Transverse colon (tissue), 4 donors: ENCODE data around the gene USP48. TPM values are rescaled to one million over a fixed set of nuclear protein-coding genes. Genes with fewer than 3 reads are reported as not detected.
A peak's percentile ranks its signal among the peaks of the same experiment; 100 is the strongest.

Experiments
- DNase-seq: peaks from one replicate; pipeline ENCODE4 v3.0.0-alpha.2; 2019
- H3K27ac ChIP-seq, 4 donors: fragments of 200-600 bp; sonication (generic); 2 replicates each; pipeline ENCODE4 v1.5.1; 2016 to 2018; ENCODE audit warnings: inconsistent platforms in 4 of 4
- H3K27me3 ChIP-seq: fragments of 200-600 bp; sonication (generic); 2 replicates; pipeline ENCODE4 v1.5.1; 2017; ENCODE audit warnings: inconsistent platforms
- H3K36me3 ChIP-seq, 4 donors: fragments of 200-600 bp; sonication (generic); 2 replicates each; pipeline ENCODE4 v1.5.1; 2017 to 2019; ENCODE audit warnings: inconsistent platforms in 4 of 4
- H3K4me1 ChIP-seq, 4 donors: fragments of 200-600 bp; sonication (generic); 2 replicates each; pipeline ENCODE4 v1.5.1; 2017 to 2020; ENCODE audit warnings: inconsistent platforms in 4 of 4
- H3K4me3 ChIP-seq, 4 donors: fragments of 200-600 bp; sonication (generic); 1 replicate in 1 of 4; 2 replicates in 3 of 4; pipeline versions ENCODE4 v1.5.1 to v1.6.1; 2017 to 2019; ENCODE audit warnings: inconsistent platforms in 4 of 4
- H3K9me3 ChIP-seq, 2 donors: fragments of 200-600 bp; sonication (generic); 2 replicates each; pipeline ENCODE4 v1.5.1; 2017 to 2019; ENCODE audit warnings: inconsistent platforms in 2 of 2
- EP300 ChIP-seq: sonication (generic); formaldehyde crosslinking; IDR thresholded peaks from one replicate; pipeline ENCODE4 v1.6.1; 2017; ENCODE audit warnings: antibody characterized with exemption, low read depth
- POLR2A ChIP-seq: fragments of 450-650 bp; IDR thresholded peaks from one replicate; pipeline ENCODE4 v1.6.1; 2016; ENCODE audit warnings: antibody characterized with exemption, mild to moderate bottlenecking, moderate library complexity
- POLR2AphosphoS5 ChIP-seq, 3 donors: sonication (generic); formaldehyde crosslinking; IDR thresholded peaks; one replicate each; pipeline ENCODE4 v1.6.1; 2016; ENCODE audit warnings: antibody characterized with exemption in 3 of 3
- WGBS, 2 donors: methylation state at CpG; one replicate each; pipeline ENCODE4 v1.1.5; 2018; ENCODE audit warnings: low coverage in 1 of 2; 5-methylcytosine and 5-hydroxymethylcytosine counted together
- in situ Hi-C, 4 donors: fragments of 200-750 bp; cut with MboI; loops; one replicate each; pipeline versions ENCODE4 v1.15.0 to v1.15.1; 2017; ENCODE audit warnings: low sequenced_read_pairs in 3 of 4, low pct_ligation_motif_present in 1 of 4, low pct_unique_long_range_greater_than_20kb in 1 of 4
- intact Hi-C: fragments of 100-400 bp; cut with DNase I; formaldehyde crosslinking; loops from one replicate; pipeline ENCODE4 v1.15.1; 2023; ENCODE audit warnings: low total_unique reads
- total RNA-seq, 4 donors: library from RNA; depleted of rRNA; stranded (reverse); fragments of >200 nt; gene quantifications; one replicate each; pipeline ENCODE4 v1.1.0, GENCODE V29; 2016
- TF ChIP-seq, protein P1 (sequence below), 5 experiments: fragments of 200-600 bp in 3 of 5; fragments of 450-650 bp in 2 of 5; sonication (generic) in 3 of 5; IDR thresholded peaks; 1 replicate in 2 of 5; 2 replicates in 3 of 5; pipeline ENCODE4 v1.5.1; 2016 to 2017; ENCODE audit warnings: antibody characterized with exemption in 5 of 5, inconsistent platforms in 3 of 5, mild to moderate bottlenecking in 2 of 5, moderate library complexity in 1 of 5

USP48 gene
- total RNA-seq, 4 donors from 2014 or later = 48.4 to 87.3 (median 51.4) TPM

DNA sequence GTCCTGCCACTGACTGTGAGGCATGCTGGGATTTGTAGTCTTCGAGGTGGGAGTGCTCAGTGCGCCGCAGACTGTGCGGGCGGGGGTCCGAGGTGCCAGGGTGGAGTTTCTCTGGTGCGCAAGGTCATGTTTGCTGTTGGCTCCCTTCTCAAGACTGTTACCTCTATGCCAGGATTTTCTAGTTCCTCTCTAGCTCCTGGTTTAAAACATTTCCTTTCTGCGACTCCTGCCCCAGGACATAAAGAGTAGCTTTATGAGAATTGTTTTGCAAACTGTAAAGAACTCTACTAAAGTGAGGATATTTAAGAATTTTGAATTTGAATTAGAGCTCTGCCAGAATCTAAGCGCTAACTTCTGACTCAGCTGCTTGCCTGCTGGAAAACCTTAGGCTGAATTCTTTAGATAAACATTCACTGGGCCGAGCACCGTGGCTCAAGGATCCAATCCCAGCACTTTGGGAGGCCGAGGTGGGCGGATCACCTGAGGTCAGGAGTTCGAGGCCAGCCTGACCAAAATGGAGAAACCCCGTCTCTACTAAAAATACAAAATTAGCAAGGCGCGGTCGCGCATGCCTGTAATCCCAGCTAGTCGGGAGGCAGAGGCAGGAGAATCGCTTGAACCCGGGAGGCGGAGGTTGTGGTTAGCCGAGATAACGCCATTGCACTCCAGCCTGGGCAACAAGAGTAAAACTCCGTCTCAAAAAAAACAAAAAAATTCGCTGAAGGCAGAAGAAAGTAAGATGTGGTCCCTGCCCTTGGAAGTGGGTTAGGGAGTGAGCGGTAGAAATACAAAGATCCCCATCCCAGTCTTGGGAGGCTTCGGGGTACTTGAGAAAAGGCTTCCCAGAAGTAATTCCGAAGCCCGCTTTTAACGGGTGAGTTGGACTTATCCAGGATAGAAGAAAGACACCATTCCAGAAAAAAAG, 992 bp upstream of the USP48 start:
- H3K27ac ChIP-seq = peak overlapping the region; percentile 96 to 100 (median 98)
- H3K4me3 ChIP-seq = peak overlapping the region in 3 of 4 donors; percentile 51 to 99 (median 86)
- intact Hi-C loops = no loop called here
- DNase-seq = peak; percentile 15
- peaks cover 7 to 39% (median 18%) of the 10 kb centered on the region in 4 donors for H3K4me1 ChIP-seq
- WGBS, 2 donors = 54 to 71% methylated on average over 17 to 32 of the region's 32 CpGs
- H3K9me3 ChIP-seq = no peaks in the 10 kb centered on the region
- TF ChIP-seq, protein P1, sequence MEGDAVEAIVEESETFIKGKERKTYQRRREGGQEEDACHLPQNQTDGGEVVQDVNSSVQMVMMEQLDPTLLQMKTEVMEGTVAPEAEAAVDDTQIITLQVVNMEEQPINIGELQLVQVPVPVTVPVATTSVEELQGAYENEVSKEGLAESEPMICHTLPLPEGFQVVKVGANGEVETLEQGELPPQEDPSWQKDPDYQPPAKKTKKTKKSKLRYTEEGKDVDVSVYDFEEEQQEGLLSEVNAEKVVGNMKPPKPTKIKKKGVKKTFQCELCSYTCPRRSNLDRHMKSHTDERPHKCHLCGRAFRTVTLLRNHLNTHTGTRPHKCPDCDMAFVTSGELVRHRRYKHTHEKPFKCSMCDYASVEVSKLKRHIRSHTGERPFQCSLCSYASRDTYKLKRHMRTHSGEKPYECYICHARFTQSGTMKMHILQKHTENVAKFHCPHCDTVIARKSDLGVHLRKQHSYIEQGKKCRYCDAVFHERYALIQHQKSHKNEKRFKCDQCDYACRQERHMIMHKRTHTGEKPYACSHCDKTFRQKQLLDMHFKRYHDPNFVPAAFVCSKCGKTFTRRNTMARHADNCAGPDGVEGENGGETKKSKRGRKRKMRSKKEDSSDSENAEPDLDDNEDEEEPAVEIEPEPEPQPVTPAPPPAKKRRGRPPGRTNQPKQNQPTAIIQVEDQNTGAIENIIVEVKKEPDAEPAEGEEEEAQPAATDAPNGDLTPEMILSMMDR (IDR thresholded peaks at IDR 0.05) = no peak
- no peak for TF ChIP-seq POLR2AphosphoS5 (IDR thresholded peaks at IDR 0.05)
- TF ChIP-seq EP300 = no peak
- TF ChIP-seq POLR2A = no peak
- in situ Hi-C loops = no loop called here
- no peaks in the 10 kb centered on the region for H3K27me3 ChIP-seq
- H3K36me3 ChIP-seq = no peaks in the 10 kb centered on the region

GRCh38 chr1:21782349-21782867, 541 bp downstream of the USP48 start:
- Histone ChIP-seq H3K27ac (peak overlapping the region; percentile 96 to 100 (median 98)), H3K36me3 (no peaks in the 10 kb centered on the region), H3K9me3 (no peaks in the 10 kb centered on the region), H3K4me1 (peaks cover 7 to 39% (median 18%) of the 10 kb centered on the region in 4 donors), H3K4me3 (peak overlapping the region; percentile 51 to 99 (median 90)), H3K27me3 (no peaks in the 10 kb centered on the region)
- intact Hi-C loops = no loop called here
- TF ChIP-seq, protein P1 (IDR thresholded peaks at IDR 0.05) = peak in 1 of 5 experiments; percentile 18
- no peak for TF ChIP-seq EP300
- WGBS, 2 donors = 0 to 1% methylated on average over 3 to 29 of the region's 37 CpGs
- DNase-seq = peak; percentile 63
- in situ Hi-C loops = no loop called here

- Histone ChIP-seq H3K27ac (peak overlapping the region; percentile 96 to 100 (median 98)), H3K9me3 (no peaks in the 10 kb centered on the region), H3K27me3 (no peaks in the 10 kb centered on the region), H3K4me1 (peaks cover 7 to 39% (median 18%) of the 10 kb centered on the region in 4 donors), H3K36me3 (no peaks in the 10 kb centered on the region), H3K4me3 (peak overlapping the region; percentile 51 to 99 (median 90))
- no peak for TF ChIP-seq POLR2AphosphoS5 (IDR thresholded peaks at IDR 0.05)
- TF ChIP-seq POLR2A = no peak
- TF ChIP-seq, protein P1 (IDR thresholded peaks at IDR 0.05) = no peak
- TF ChIP-seq EP300 = no peak
- intact Hi-C loops (no loop called here), in situ Hi-C loops (no loop called here)
- peak; percentile 12 for DNase-seq
- WGBS, 2 donors = 0% methylated on average over 17 of the region's 17 CpGs
Measured at GRCh38 chr1:21781815-21782348, 1.1 kb downstream of the USP48 start.
